GM12864 (cell line): ENCODE data around the gene DNM2.

Source experiments
- DNase-seq: peaks from one replicate; pipeline ENCODE4 v3.0.0-alpha.2; 2011; ENCODE audit warnings: low read depth
- H3K4me3 ChIP-seq: 2 replicates; pipeline ENCODE4 v1.5.1; 2011; ENCODE audit warnings: mild to moderate bottlenecking, low read depth, low read length, control low read depth
- TF ChIP-seq, protein P1 (sequence below): IDR thresholded peaks from 2 replicates; pipeline ENCODE4 v1.5.1; 2011; ENCODE audit warnings: low read depth, mild to moderate bottlenecking, moderate library complexity, low read length, control low read depth, inconsistent platforms; ENCODE audit errors: missing control alignments

Gene DNM2

DNA sequence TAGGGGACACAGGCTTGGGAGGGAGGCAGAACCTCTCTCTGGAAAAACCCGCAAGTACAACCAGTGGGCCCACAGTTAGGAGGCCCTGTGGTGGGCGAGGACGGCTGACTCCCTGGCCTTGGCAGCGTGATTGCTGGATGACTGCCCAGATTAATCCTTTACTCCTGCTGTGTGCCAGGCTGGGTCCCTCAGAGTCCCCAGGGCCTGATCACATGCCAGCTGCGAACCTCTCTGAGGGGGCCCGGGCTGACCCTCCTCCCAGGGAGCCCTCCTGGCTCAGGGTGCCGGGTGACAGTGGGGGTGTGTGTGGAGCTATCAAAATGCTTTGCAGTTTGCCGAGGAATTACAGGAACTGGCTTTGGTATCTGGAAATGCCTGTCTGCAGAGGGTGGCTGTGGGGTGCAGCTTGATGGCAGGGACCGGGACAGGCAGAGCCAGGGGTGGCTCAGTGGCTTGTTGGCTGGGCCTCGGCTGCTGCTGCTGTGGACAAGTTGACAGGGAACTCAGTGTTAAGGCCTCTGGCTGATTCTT lies 48.9 kb downstream of the DNM2 start:
- TF ChIP-seq, protein P1, sequence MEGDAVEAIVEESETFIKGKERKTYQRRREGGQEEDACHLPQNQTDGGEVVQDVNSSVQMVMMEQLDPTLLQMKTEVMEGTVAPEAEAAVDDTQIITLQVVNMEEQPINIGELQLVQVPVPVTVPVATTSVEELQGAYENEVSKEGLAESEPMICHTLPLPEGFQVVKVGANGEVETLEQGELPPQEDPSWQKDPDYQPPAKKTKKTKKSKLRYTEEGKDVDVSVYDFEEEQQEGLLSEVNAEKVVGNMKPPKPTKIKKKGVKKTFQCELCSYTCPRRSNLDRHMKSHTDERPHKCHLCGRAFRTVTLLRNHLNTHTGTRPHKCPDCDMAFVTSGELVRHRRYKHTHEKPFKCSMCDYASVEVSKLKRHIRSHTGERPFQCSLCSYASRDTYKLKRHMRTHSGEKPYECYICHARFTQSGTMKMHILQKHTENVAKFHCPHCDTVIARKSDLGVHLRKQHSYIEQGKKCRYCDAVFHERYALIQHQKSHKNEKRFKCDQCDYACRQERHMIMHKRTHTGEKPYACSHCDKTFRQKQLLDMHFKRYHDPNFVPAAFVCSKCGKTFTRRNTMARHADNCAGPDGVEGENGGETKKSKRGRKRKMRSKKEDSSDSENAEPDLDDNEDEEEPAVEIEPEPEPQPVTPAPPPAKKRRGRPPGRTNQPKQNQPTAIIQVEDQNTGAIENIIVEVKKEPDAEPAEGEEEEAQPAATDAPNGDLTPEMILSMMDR, result no peak
- DNase-seq, result no peak
- no peak overlapping the region for H3K4me3 ChIP-seq

DNA sequence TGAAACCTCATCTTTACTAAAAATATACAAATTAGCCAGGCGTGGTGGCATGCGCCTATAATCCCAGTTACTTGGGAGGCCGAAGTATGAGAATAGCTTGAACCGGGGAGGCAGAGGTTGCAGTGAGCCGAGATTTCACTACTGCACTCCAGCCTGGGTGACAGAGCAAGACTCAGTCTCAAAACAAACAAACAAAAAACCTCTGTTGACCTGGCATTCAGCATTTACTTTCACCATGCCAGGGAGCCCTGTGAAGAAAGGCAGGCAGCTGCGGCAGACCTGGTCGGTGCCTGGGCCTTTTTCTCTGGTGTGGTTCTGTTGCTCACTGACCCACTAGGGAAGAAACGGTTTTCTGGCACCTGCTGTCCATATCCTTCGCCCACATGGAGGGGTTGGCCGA lies 49.8 kb downstream of the DNM2 start:
- no peak for DNase-seq
- no peak overlapping the region for H3K4me3 ChIP-seq
- TF ChIP-seq, protein P1, result no peak

DNA sequence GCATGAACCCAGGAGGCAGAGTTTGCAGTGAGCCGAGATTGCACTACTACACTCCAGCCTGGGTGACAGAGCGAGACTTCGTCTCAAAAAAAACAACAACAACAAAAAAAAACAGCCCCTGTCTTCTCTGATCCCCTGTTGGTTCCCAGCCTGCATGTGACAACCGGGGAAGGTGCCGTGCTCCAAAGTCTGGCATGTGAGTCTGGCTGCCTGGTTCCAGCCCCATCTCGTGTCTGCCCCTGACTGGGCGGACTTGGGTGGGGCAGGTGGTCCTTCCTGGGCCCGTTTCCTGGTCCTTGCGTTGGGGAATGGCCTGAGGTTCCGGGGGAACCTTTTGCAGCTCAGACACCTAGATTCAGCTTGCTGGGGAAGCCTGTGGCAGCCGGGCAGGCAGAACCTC lies 50.5 kb downstream of the DNM2 start:
- TF ChIP-seq, protein P1, result no peak
- DNase-seq, result no peak
- no peak overlapping the region for H3K4me3 ChIP-seq

DNA sequence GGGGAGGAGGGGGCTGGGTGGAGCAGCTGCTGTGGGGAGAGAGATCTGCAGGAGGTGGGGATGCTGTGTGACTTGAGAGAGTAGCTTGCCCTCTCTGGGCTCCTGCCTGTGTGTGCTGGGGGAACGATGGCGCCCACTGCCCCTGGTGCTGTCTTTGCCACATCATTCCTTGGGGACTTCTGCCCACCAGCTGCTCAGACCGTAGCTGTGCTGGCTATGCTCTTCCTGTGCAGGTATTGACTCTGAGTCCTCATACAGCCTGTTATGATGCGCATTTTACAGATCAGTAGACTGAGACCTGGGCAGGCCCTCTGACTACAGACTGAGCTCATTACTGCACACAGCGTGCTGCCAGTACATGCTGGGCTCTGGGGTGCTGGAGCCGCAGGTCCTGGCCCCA lies 51.1 kb downstream of the DNM2 start:
- DNase-seq, result no peak
- TF ChIP-seq, protein P1, result no peak
- no peak overlapping the region for H3K4me3 ChIP-seq

DNA sequence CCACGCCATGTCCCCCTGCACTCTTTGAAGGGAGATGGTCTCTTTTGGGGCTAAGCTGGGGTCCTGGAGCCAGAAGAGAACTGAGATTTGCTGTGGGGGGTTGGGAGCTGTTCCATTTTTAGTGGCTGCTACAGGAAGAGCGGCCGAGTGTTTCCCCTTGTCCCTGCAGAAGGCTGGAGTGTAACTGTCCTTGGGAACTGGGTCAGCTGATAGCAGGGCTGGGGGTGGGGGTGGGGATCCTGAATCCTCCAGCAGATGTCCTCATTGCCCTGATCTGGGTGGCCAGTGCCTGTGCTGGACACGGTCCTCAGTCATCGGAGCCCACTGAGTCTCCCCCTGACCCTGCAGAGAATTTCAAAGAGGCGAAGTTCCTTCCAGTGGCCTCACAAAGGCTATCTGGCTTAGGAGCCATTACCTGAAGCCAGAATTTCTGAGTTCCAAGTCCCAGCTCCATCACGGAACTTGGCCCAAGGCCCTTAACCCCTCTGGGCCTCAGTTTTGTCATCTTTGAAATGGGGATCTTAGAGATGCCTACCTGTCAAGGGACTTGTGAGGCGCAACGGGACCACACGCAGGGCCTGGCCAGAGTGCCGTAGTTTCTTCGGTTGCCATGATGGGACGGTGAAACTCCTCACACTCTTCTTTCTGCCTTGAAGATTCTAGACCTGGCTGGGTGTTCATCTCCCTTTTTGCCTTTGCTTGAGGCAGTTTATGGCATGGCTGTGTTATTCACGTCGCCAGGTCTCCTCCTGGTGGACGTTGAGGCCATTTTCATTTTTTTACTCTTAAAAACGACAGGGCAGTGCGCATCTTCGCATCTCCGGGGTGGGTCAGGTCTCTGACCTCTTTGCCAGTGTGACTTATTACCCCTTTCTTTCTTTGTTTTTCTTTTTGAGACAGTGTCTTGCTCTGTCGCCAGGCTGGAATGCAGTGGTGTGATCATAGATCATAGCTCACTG lies 51.9 kb downstream of the DNM2 start:
- no peak for DNase-seq
- TF ChIP-seq, protein P1, result no peak
- no peak overlapping the region for H3K4me3 ChIP-seq

DNA sequence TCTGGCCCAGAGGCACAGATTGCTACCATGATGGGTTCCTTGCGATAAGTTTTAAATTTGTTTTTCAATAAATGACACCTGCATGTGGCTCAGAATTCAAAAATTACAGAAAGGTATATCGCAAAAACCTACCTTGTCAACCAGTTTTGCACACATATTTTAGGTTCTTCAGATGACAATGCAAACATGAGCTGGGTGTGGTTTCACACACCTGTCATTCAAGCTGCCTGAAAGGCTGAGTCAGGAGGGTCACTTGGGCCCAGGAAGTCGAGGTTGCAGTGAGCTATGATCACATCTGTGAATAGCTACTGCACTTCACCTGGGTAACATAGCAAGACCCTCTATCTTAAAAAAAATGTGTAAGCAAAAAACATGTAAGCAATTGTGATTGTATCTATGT lies 56.1 kb downstream of the DNM2 start:
- no peak overlapping the region for H3K4me3 ChIP-seq
- no peak for DNase-seq
- TF ChIP-seq, protein P1, result no peak

DNA sequence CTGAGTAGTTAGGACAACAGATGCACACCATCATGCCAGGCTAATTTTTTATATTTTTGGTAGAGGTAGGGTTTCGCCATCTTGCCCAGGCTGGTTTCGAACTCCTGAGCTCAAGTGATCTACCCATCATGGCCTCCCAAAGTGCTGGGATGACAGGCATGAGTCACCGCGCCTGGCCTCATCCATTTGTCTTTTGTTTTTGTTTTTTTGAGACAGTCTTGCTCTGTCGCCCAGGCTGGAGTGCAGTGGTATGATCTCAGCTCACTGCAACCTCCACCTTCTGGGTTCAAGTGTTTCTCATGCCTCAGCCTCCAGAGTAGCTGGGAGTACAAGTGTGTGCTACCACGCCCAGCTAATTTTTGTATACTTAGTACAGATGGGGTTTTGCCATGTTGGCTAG lies 57.0 kb downstream of the DNM2 start:
- TF ChIP-seq, protein P1, result no peak
- H3K4me3 ChIP-seq, result no peak overlapping the region
- no peak for DNase-seq
